Small intestine (tissue), 7 donors: ENCODE results near the gene CCNQ. TPM values are rescaled to one million over a fixed set of nuclear protein-coding genes. Genes with fewer than 3 reads are reported as not detected.
A peak's percentile ranks its signal among the peaks of the same experiment; 100 is the strongest.

Experiments
- DNase-seq, 2 donors: peaks; one replicate each; pipeline versions ENCODE4 v3.0.0 to v3.0.0-alpha.2; 2013
- FAIRE-seq: peaks from 2 replicates; lab custom pipeline; 2012; peaks lifted over from hg19 to GRCh38; lab: Jason Lieb, UNC
- H3K27ac ChIP-seq, 3 donors: one replicate each; pipeline ENCODE4 v1.5.1; 2013; ENCODE audit warnings: low read length in 2 of 3, mild to moderate bottlenecking in 2 of 3, control low read depth in 1 of 3, inconsistent platforms in 1 of 3, low read depth in 1 of 3, moderate library complexity in 1 of 3
- H3K27me3 ChIP-seq, 3 donors: one replicate each; pipeline ENCODE4 v1.6.1; 2013; ENCODE audit warnings: low read length in 3 of 3, inconsistent platforms in 1 of 3; ENCODE audit not compliant: control insufficient read depth in 3 of 3, insufficient read depth in 3 of 3
- H3K36me3 ChIP-seq, 3 donors: one replicate each; pipeline ENCODE4 v1.6.1; 2013; ENCODE audit warnings: low read length in 3 of 3, inconsistent platforms in 1 of 3, low read depth in 1 of 3, mild to moderate bottlenecking in 1 of 3, moderate library complexity in 1 of 3; ENCODE audit not compliant: control insufficient read depth in 3 of 3, insufficient read depth in 2 of 3
- H3K4me1 ChIP-seq, 3 donors: one replicate each; pipeline ENCODE4 v1.6.1; 2013; ENCODE audit warnings: low read length in 2 of 3, inconsistent platforms in 1 of 3, low read depth in 1 of 3, mild to moderate bottlenecking in 1 of 3, moderate library complexity in 1 of 3; ENCODE audit not compliant: control insufficient read depth in 3 of 3, insufficient read depth in 2 of 3
- H3K4me3 ChIP-seq, 3 donors: one replicate each; pipeline ENCODE4 v1.5.1; 2013; ENCODE audit warnings: low read length in 3 of 3, control low read depth in 1 of 3, inconsistent platforms in 1 of 3, low read depth in 1 of 3, mild to moderate bottlenecking in 1 of 3, moderate library complexity in 1 of 3
- H3K9me3 ChIP-seq, 2 donors: one replicate each; pipeline ENCODE4 v1.6.1; 2013; ENCODE audit warnings: low read depth in 1 of 2, low read length in 1 of 2; ENCODE audit not compliant: control insufficient read depth in 2 of 2, insufficient read depth in 1 of 2
- WGBS, 3 donors: extraction: QIAGEN DNeasy Blood & Tissue Kit; methylation state at CpG; one replicate each; pipeline ENCODE4 v1.1.7; 2013; 5-methylcytosine and 5-hydroxymethylcytosine counted together
- polyA plus RNA-seq, 4 donors: library from polyadenylated mRNA; stranded (reverse) in 3 of 4; unstranded in 1 of 4; fragments of 200-250 nt in 3 of 4; fragments of 120-200 nt in 1 of 4; gene quantifications; one replicate each; pipeline versions ENCODE4 v1.2.1 to v1.2.3, GENCODE V29; 2013
- donor health status: healthy with polysubstance abuse.
- donor health status: control.
- donor health status: control.
- donor health status: Bipolar disorder and iron deficiency.
- donor health status: healthy.

CCNQ gene
- polyA plus RNA-seq, 4 donors, result 14.9 to 41.9 (median 34.4) TPM

DNA sequence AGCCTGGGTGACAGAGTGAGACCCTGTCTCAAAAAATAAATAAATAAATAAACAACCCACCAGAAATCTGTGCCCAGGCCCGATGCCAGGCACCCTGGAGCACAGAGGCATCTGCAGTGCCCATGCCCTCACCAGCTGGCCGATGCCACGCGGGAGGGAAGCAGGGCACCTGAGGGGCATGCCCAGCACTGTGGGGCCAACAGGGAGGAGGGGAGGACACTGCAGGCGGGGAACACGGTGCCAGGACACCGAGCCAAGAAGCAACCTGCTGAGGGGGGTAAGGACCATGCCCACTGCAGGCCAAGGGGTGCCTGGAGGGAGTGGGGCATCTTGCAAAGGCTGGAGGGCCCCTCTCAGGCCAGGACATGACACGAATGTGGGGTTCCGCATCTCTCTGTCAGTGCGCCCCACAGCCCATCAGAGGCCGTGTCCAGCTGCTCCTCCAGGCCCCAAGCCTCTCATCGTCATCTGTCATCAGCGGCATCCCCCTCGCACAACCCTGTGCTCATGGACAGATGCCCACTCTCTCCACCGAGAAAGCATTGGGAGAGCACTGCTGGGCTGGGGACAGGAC is 34.8 kb upstream of the CCNQ start:
- H3K9me3 ChIP-seq, result no peaks in the 10 kb centered on the region
- no peak overlapping the region for H3K27ac ChIP-seq
- DNase-seq, result no peak
- no peaks in the 10 kb centered on the region for H3K4me1 ChIP-seq
- H3K4me3 ChIP-seq, result no peak overlapping the region
- no peak for FAIRE-seq
- no peaks in the 10 kb centered on the region for H3K36me3 ChIP-seq
- H3K27me3 ChIP-seq, result no peaks in the 10 kb centered on the region
- 73 to 80% (median 75%) methylated on average over 8 to 15 of the region's 15 CpGs for WGBS, 3 donors

DNA sequence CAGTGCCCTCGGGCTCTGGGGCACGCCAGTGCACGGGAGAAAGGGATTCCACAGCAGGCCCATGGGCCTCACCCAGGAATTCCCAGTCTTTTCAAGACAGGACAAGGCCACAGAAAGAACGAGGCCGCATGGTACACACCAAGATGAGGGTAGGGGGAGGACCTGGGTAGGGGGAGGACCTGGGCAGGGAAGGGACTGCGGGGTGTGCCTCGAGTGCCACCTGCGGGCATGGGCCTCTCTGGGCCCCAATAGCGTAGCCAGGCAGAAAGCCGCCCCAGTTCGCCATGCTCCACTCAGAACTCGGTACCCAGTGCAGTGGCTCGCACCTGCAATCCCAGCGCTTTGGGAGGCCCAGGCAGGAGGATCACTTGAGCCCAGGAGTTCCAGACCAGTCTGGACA is 34.1 kb upstream of the CCNQ start:
- no peak for DNase-seq
- WGBS, 3 donors, result 88 to 91% (median 90%) methylated on average over 12 to 14 of the region's 14 CpGs

DNA sequence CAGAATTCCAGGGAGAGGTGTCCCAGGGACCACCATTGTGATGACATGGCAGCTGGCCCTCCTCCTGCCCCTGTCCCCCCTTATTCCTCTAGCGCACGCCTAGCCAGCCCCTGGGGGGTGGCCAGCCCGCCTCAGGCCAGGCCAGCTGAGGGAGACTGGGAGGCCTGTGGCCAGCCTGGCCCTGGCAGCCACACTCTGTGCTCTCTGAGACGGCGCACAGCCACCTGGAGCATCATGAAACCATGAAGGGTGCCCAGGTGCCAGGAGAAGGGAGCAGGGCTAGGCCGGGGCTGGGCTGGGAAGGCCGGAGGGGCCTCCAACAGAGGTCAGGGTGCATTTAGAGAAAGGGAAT is 33.6 kb upstream of the CCNQ start:
- FAIRE-seq (no peak), DNase-seq (no peak)
- 81 to 93% (median 93%) methylated on average over 6 to 7 of the region's 7 CpGs for WGBS, 3 donors
- Histone ChIP-seq H3K36me3 (no peaks in the 10 kb centered on the region), H3K4me3 (no peak overlapping the region), H3K27me3 (no peaks in the 10 kb centered on the region), H3K4me1 (peaks cover 0 to 7% (median 0%) of the 10 kb centered on the region in 3 donors), H3K27ac (no peak overlapping the region), H3K9me3 (no peaks in the 10 kb centered on the region)

More for the DNA sequence above, 34.1 kb upstream of the CCNQ start:
- H3K4me1 ChIP-seq, result peaks cover 0 to 3% (median 0%) of the 10 kb centered on the region in 3 donors
- no peak overlapping the region for H3K27ac ChIP-seq
- no peaks in the 10 kb centered on the region for H3K36me3 ChIP-seq
- H3K4me3 ChIP-seq, result no peak overlapping the region
- FAIRE-seq, result no peak
- H3K9me3 ChIP-seq, result no peaks in the 10 kb centered on the region
- no peaks in the 10 kb centered on the region for H3K27me3 ChIP-seq

DNA sequence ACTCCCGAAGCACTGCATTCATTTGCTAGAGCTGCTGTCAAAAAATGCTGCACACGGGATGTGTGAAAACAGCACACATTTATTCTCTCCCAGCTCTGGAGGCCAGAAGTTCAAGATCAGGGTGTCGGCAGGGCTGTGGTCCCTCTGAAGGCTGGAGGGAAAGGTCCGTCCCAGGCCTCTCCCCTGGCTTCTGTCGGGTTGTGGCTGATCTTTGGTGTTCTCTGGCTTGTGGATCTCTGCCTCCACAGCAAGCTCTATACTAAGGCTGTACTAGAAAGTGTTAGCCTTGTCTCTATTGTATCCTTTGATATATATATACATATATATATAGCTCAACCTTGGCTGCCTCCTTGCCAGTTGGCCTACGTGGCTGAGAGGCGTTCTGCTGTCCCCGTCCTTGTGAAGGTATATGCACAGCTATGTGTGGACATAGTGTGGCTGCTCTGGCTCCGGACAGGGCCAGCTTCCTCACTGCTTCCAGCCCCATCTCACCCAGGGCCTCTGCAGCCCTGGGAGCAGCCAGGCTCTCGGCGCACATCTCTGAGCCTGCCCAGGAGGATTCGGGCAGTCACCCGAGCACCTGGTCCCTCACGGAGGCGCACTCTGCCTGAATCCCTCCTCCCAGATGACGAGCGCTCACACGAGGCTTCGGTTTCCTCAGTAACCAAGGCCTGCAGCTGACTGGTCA is 33.1 kb upstream of the CCNQ start:
- no peaks in the 10 kb centered on the region for H3K27me3 ChIP-seq
- 89 to 90% (median 90%) methylated on average over 19 of the region's 19 CpGs for WGBS, 3 donors
- peaks cover 0 to 12% (median 0%) of the 10 kb centered on the region in 3 donors for H3K4me1 ChIP-seq
- H3K36me3 ChIP-seq, result no peaks in the 10 kb centered on the region
- no peaks in the 10 kb centered on the region for H3K9me3 ChIP-seq
- no peak overlapping the region for H3K4me3 ChIP-seq
- H3K27ac ChIP-seq, result no peak overlapping the region
- DNase-seq (no peak), FAIRE-seq (no peak)

DNA sequence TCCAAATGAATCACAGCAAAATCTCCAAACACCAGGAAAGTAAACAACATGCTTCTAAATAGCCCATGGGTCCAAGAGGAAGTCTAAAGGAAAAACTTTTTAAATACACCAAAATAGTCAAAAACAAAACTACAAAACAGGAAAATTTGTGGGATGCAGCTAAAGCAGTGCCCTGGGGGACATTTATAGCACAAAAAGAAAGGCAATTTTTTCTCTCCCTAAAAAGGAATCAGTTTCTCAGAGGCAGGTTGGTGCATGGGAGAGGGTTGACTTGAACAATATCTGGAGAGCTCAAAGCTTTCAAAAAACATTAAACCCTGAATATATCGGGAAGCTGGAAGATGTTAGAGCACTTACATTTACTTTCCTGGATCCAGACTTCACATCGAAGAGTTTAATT is 32.4 kb upstream of the CCNQ start:
- FAIRE-seq (no peak), DNase-seq (no peak)
- H3K4me1 ChIP-seq, result peaks cover 0 to 16% (median 0%) of the 10 kb centered on the region in 3 donors
- H3K27ac ChIP-seq, result no peak overlapping the region
- no peak overlapping the region for H3K4me3 ChIP-seq
- no peaks in the 10 kb centered on the region for H3K27me3 ChIP-seq
- WGBS, 3 donors, result 89 to 96% (median 92%) methylated on average over 2 of the region's 2 CpGs
- H3K9me3 ChIP-seq, result no peaks in the 10 kb centered on the region
- H3K36me3 ChIP-seq, result no peaks in the 10 kb centered on the region

DNA sequence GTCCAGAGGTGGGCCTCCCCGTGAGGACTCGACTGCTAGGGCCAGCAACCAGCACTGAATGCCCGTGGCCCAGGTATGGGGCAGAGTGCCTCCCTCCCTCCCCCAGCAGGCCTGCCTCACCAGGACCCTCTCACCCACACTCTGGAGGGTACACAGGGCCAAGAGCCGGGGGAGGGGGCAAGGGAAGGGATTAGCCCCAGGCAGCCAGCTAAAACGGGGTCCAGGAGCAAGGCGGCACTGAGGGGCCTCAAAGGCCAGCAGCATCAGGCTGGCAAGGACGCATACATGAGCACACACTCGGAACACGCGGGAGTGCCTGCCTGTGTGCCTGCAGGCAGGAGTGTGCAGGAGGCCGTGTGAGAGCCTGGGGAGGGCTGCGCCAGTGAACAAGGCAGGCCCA is 29.7 kb upstream of the CCNQ start:
- FAIRE-seq (no peak), DNase-seq (no peak)
- WGBS, 3 donors, result 83 to 92% (median 85%) methylated on average over 9 to 12 of the region's 12 CpGs
- no peaks in the 10 kb centered on the region for H3K36me3 ChIP-seq
- H3K9me3 ChIP-seq, result no peaks in the 10 kb centered on the region
- H3K27ac ChIP-seq, result no peak overlapping the region
- no peak overlapping the region for H3K4me3 ChIP-seq
- peaks cover 0 to 4% (median 0%) of the 10 kb centered on the region in 3 donors for H3K27me3 ChIP-seq
- peaks cover 0 to 27% (median 0%) of the 10 kb centered on the region in 3 donors for H3K4me1 ChIP-seq

DNA sequence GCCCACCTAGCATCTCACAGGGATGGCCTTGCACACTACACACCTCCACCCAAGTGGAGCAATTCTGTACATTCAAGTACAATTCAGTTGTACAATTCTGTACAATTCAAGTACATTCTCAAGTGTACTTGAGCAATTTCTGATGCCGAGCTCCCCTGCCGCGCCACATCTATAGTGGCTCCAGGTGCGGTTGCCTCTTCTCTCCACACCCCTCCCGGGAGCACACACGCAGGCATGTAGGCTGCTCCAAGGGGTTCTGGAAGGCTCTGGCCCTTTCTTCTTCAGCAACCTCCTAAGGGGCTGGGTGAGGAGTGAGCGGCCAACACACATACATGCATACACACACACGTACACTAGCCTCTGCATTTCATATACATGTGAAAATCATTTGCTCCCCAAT is 29.2 kb upstream of the CCNQ start:
- 88 to 96% (median 88%) methylated on average over 7 to 8 of the region's 8 CpGs for WGBS, 3 donors
- DNase-seq, result no peak
- Histone ChIP-seq H3K27ac (no peak overlapping the region), H3K4me3 (no peak overlapping the region), H3K36me3 (no peaks in the 10 kb centered on the region), H3K4me1 (peaks cover 0 to 32% (median 0%) of the 10 kb centered on the region in 3 donors), H3K27me3 (peaks cover 0 to 4% (median 0%) of the 10 kb centered on the region in 3 donors), H3K9me3 (no peaks in the 10 kb centered on the region)
- no peak for FAIRE-seq

DNA sequence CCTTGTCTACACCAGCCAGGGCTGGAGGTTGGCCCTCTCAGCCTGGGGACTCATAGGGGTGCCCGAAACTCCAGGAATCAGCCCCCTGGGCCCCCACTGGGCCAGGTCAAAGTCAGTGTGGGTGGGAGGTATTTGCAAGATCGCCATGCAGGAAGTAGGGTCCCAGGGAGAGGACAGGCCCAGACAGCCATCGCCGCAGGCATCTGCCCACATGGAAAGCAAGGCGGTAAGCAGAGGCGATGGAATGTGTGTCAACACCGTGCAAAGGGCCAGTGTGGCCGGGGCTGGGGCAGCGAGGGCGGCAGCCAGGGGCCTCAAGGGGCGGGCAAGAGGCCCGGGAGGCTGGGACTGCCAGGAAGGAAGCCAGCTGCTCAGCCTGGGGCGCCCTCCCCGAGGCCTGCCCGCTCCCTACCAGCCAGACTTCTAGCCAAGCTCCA is 28.8 kb upstream of the CCNQ start:
- H3K4me3 ChIP-seq, result no peak overlapping the region
- peaks cover 0 to 37% (median 0%) of the 10 kb centered on the region in 3 donors for H3K4me1 ChIP-seq
- H3K27ac ChIP-seq, result peak overlapping the region in 1 of 3 donors; percentile 51
- H3K9me3 ChIP-seq, result no peaks in the 10 kb centered on the region
- no peak for DNase-seq
- WGBS, 3 donors, result 65 to 76% (median 66%) methylated on average over 10 to 15 of the region's 15 CpGs
- peaks cover 0 to 4% (median 0%) of the 10 kb centered on the region in 3 donors for H3K27me3 ChIP-seq
- FAIRE-seq, result no peak
- H3K36me3 ChIP-seq, result no peaks in the 10 kb centered on the region
